ENCODE measurements around the gene MEG3.

GRCh38 chr14:100879194-100879593 is 53.3 kb downstream of the MEG3 start:
- TF ChIP-seq POLR2AphosphoS5 (IDR thresholded peaks at IDR 0.05; ENCODE audit: borderline replicate concordance, low read depth, low read length) (no peak), EZH2 (IDR thresholded peaks at IDR 0.05) (no peak)

Data from SK-N-MC (cell line).